ENCODE data around the gene RAB17. TPM values are rescaled to one million over a fixed set of nuclear protein-coding genes. Genes with fewer than 3 reads are reported as not detected.

Gene RAB17
- total and polyA plus RNA-seq, 2 of the 8 experiments (the other 6 are each of a cell fraction or from before 2014, with no cell fraction given), result 42.6 to 83.4 TPM

DNA sequence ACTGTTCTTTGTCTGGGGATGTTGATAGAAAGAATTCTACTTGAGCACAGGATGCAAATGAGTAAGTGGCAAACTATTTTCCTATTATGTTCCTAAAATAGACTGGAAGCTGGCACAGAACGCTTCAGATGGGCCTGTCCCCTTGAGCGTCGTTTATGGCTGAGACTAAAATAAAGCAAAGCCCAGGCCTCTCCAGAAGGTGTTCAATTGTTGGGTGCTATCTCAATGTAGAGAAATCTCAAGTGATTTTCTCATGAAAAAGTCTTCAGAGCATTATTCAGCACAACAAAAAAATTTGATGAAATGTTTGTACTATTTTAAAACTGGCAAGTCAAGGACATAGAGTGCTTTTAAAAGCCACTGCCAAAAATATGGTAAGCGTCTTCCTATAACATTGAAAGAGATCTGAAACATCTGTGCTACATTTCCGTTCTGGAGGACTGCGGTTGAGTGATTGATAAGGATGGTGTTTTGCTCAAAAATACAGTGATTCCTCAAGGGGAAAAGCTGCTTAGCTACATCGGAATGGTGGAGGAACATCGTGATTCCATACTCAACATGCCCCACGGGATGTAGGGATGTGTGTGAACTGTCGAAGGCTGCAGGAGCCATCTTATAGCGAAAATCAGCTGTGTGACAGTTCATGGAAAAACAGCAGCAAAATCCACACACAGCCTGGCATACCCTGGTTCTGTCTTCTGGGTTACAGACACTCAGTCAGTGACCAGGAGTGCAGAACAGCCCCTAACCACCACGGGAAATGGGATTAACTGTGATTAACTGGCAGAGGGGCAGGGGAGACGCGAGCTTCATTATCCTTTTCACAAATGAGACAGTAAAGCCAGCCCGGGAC is 26.4 kb upstream of the RAB17 start:
- ChIA-PET POLR2A (ENCODE audit: partially characterized antibody) (interaction anchor here (1.0 to 6.3 kb wide), 4 partner anchors 9 to 27 kb away, joined by 3 to 51 read pairs (median 30); partner anchors contain the start of genes LRRFIP1 and RAB17), CTCF (ENCODE audit: partially characterized antibody) (interaction anchor here (0.8 to 1.5 kb wide), 7 partner anchors 7 to 128 kb away, joined by 3 to 4 read pairs (median 3); no protein-coding TSS in a partner anchor)
- H2AK5ac ChIP-seq (ENCODE audit: low read depth, low read length), result peak overlapping the region; percentile 47
- H3K56ac ChIP-seq (replicated peaks; ENCODE audit: insufficient read length, low read depth, low read length), result no peak overlapping the region
- no peak overlapping the region for H3K4me3 ChIP-seq (ENCODE audit: extremely low read depth in 1 of 4, insufficient read depth in 2 of 4, low read depth in 3 of 4, low read length in 4 of 4)
- H2BK20ac ChIP-seq (ENCODE audit: low read length), result peak overlapping the region; percentile 17; the same call in 1 of the 2 replicates
- H2BK120ac ChIP-seq (replicated peaks; ENCODE audit: low read depth, low read length), result no peak overlapping the region
- H3K18ac ChIP-seq (ENCODE audit: extremely low read depth, low read length), result no peak overlapping the region; the same call in 1 of the 2 replicates
- peak overlapping the region; percentile 97; the same call in 1 of the 2 replicates for H2BK12ac ChIP-seq (ENCODE audit: low read depth, low read length)
- H3K4ac ChIP-seq (replicated peaks; ENCODE audit: insufficient read length, low read depth, low read length), result no peak overlapping the region
- H3K4me1 ChIP-seq (replicated peaks in 1 of 4; ENCODE audit: control insufficient read depth in 3 of 4, insufficient read depth in 4 of 4, low read length in 3 of 4), result peaks cover 9 to 21% (median 17%) of the 10 kb centered on the region in 4 experiments
- no peaks in the 10 kb centered on the region for H4K20me1 ChIP-seq (replicated peaks in 1 of 2; ENCODE audit: control insufficient read depth in 1 of 2, insufficient read depth in 2 of 2, low read length in 2 of 2)
- H3K27ac ChIP-seq (ENCODE audit: low read depth, low read length), result no peak overlapping the region
- H3K9ac ChIP-seq (replicated peaks in 1 of 4; ENCODE audit: extremely low read depth in 1 of 4, low read depth in 3 of 4, low read length in 3 of 4), result no peak overlapping the region
- H3K27me3 ChIP-seq (replicated peaks in 1 of 4; ENCODE audit: control insufficient read depth in 3 of 4, extremely low read depth in 1 of 4, insufficient read depth in 3 of 4, low read length in 3 of 4), result no peaks in the 10 kb centered on the region; a peak in 1 of 7 replicates
- no peak for DNase-seq (ENCODE audit: low read depth in 1 of 2, low spot score in 2 of 2)
- H4K5ac ChIP-seq (ENCODE audit: insufficient read length, low read depth, low read length), result no peak overlapping the region
- H3K36me3 ChIP-seq (ENCODE audit: control insufficient read depth in 2 of 4, insufficient read depth in 4 of 4, low read length in 3 of 4), result no peaks in the 10 kb centered on the region
- H4K8ac ChIP-seq (ENCODE audit: extremely low read depth, insufficient read depth, low read length), result no peak overlapping the region
- no peak overlapping the region for H3K14ac ChIP-seq (ENCODE audit: insufficient read length)
- 0 out of 2 replicates have a peak overlapping the region, but pooled peaks have one; percentile 9 for H2BK5ac ChIP-seq (ENCODE audit: low read depth, low read length)
- H2AFZ ChIP-seq (ENCODE audit: low read length), result no peak overlapping the region
- H3K79me1 ChIP-seq (ENCODE audit: low read depth, low read length), result no peaks in the 10 kb centered on the region
- H4K91ac ChIP-seq (replicated peaks; ENCODE audit: insufficient read length, low read length), result peak overlapping the region; percentile 75
- FAIRE-seq, result no peak
- H3K9me3 ChIP-seq (ENCODE audit: insufficient read depth in 2 of 2, low read depth in 1 of 2, low read length in 1 of 2), result no peaks in the 10 kb centered on the region
- H3K23me2 ChIP-seq (ENCODE audit: low read depth, low read length), result no peaks in the 10 kb centered on the region
- H3K23ac ChIP-seq (ENCODE audit: insufficient read length), result no peak overlapping the region
- no peaks in the 10 kb centered on the region for H3K79me2 ChIP-seq (ENCODE audit: control insufficient read depth in 1 of 2, insufficient read depth in 2 of 2, low read length in 2 of 2)
- H3K4me2 ChIP-seq (ENCODE audit: insufficient read depth in 1 of 2, low read depth in 2 of 2, low read length in 2 of 2), result no peak overlapping the region; a peak in 1 of 4 replicates
- 93% methylated on average over 15 of the region's 15 CpGs; no CpG with 5 or more reads in 1 of the 2 experiments for WGBS, 2 experiments (ENCODE audit: extremely low coverage in 1 of 2, insufficient coverage in 1 of 2, insufficient read length in 1 of 2, insufficient replicate concordance in 2 of 2, low coverage in 1 of 2, low lambda C conversion rate in 2 of 2, missing lambda C conversion rate in 1 of 2)
- TF ChIP-seq SRF (IDR thresholded peaks at IDR 0.05; ENCODE audit: low read depth, low read length) (no peak), RAD21 (IDR thresholded peaks at IDR 0.05 in 1 of 2, conservative IDR thresholded peaks at IDR 0.05 in 1 of 2; ENCODE audit: low read depth in 2 of 2, low read length in 2 of 2) (no peak), TAF7 (optimal IDR thresholded peaks at IDR 0.05; ENCODE audit: borderline replicate concordance, low read depth, low read length) (no peak), CHD2 (IDR thresholded peaks at IDR 0.05; ENCODE audit: low read length) (no peak)
- H2BK15ac ChIP-seq (ENCODE audit: low read length), result no peak overlapping the region

All from H1 (cell line).